OCI-LY7 (cell line): ENCODE results near the gene HOXB6.

Source experiments
- CTCF ChIP-seq: fragments of 200-600 bp; sonication (generic); conservative IDR thresholded peaks from 2 replicates; pipeline ENCODE4 v1.5.1; 2014; ENCODE audit warnings: mild to moderate bottlenecking, antibody characterized with exemption, low read length, moderate library complexity, mixed read lengths
- EZH2phosphoT487 ChIP-seq: fragments of 200-600 bp; sonication (generic); IDR thresholded peaks from 2 replicates; pipeline ENCODE4 v1.6.1; 2018; ENCODE audit warnings: low read depth, borderline replicate concordance, mild to moderate bottlenecking, mixed run types, antibody characterized with exemption, low read length, moderate library complexity, mixed read lengths

- TF ChIP-seq CTCF (no peak), EZH2phosphoT487 (no peak)
Observed at GRCh38 chr17:48599354-48599753, 5.4 kb downstream of the HOXB6 start.
